HepG2 (cell line): ENCODE results near the gene NBPF1. TPM values are rescaled to one million over a fixed set of nuclear protein-coding genes. Genes with fewer than 3 reads are reported as not detected.
A peak's percentile ranks its signal among the peaks of the same experiment; 100 is the strongest.

Experiments used
- HDAC2 ChIP-seq: sonication (generic); formaldehyde crosslinking; IDR thresholded peaks from 2 replicates; pipeline ENCODE4 v1.4.0; 2020; ENCODE audit warnings: missing genetic modification reagents
- HMGXB3 ChIP-seq: sonication (generic); formaldehyde crosslinking; IDR thresholded peaks from 2 replicates; pipeline ENCODE4 v1.4.0; 2020; ENCODE audit warnings: missing genetic modification reagents, borderline replicate concordance
- KDM6A ChIP-seq: IDR thresholded peaks from 2 replicates; pipeline ENCODE4 v1.6.1; 2016; ENCODE audit warnings: low read depth
- NRL ChIP-seq: sonication (generic); formaldehyde crosslinking; IDR thresholded peaks from 2 replicates; pipeline ENCODE4 v1.5.0; 2020; ENCODE audit warnings: missing genetic modification reagents, mild to moderate bottlenecking, moderate library complexity, borderline replicate concordance
- THAP8 ChIP-seq: sonication (generic); formaldehyde crosslinking; IDR thresholded peaks from 2 replicates; pipeline ENCODE4 v1.5.1; 2020; ENCODE audit warnings: missing genetic modification reagents, mild to moderate bottlenecking, borderline replicate concordance
- TMF1 ChIP-seq: sonication (generic); formaldehyde crosslinking; IDR thresholded peaks from 2 replicates; pipeline ENCODE4 v1.8.1; 2022; ENCODE audit warnings: low read depth, missing genetic modification reagents
- TOE1 ChIP-seq: sonication (generic); formaldehyde crosslinking; IDR thresholded peaks from 2 replicates; pipeline ENCODE4 v1.4.0; 2020; ENCODE audit warnings: mild to moderate bottlenecking, missing genetic modification reagents
- TOPORS ChIP-seq: sonication (generic); formaldehyde crosslinking; IDR thresholded peaks from 2 replicates; pipeline ENCODE4 v1.8.0; 2023; ENCODE audit warnings: mild to moderate bottlenecking, missing genetic modification reagents
- XRCC5 ChIP-seq: fragments of 200-400 bp; formaldehyde crosslinking; optimal IDR thresholded peaks from 2 replicates; pipeline ENCODE3; 2017; ENCODE audit warnings: mild to moderate bottlenecking, low read length
- ZNF160 ChIP-seq: sonication (generic); formaldehyde crosslinking; IDR thresholded peaks from 2 replicates; pipeline ENCODE4 v1.8.0; 2022; ENCODE audit warnings: mild to moderate bottlenecking, inconsistent platforms, missing genetic modification reagents
- ZNF276 ChIP-seq: sonication (generic); formaldehyde crosslinking; IDR thresholded peaks from 2 replicates; pipeline ENCODE4 v1.4.0; 2020; ENCODE audit warnings: mild to moderate bottlenecking, low read depth, missing genetic modification reagents
- ZNF550 ChIP-seq: sonication (generic); formaldehyde crosslinking; IDR thresholded peaks from 2 replicates; pipeline ENCODE4 v1.4.0; 2020; ENCODE audit warnings: mild to moderate bottlenecking, missing genetic modification reagents, borderline replicate concordance
- ZNF552 ChIP-seq: sonication (generic); formaldehyde crosslinking; IDR thresholded peaks from 2 replicates; pipeline ENCODE4 v1.9.0; 2022; ENCODE audit warnings: missing genetic modification reagents, mild to moderate bottlenecking, borderline replicate concordance
- ZNF597 ChIP-seq: sonication (generic); formaldehyde crosslinking; IDR thresholded peaks from 2 replicates; pipeline ENCODE4 v1.5.0; 2020; ENCODE audit warnings: missing genetic modification reagents
- ZNF83 ChIP-seq: sonication (generic); formaldehyde crosslinking; IDR thresholded peaks from 2 replicates; pipeline ENCODE4 v1.4.0; 2020; ENCODE audit warnings: missing genetic modification reagents, mild to moderate bottlenecking, borderline replicate concordance
- polyA plus RNA-seq, 8 experiments: library from polyadenylated mRNA; depleted of rRNA in 3 of 8; stranded (reverse) in 7 of 8; unstranded in 1 of 8; fragments of >200 nt; fragmentation: Illumina TruSeq in 4 of 8; extraction: Trizol in 4 of 8; gene quantifications; 2 replicates each; pipeline versions ENCODE4 v1.2.1 to v1.2.3, GENCODE V29; 2011 to 2016; ENCODE audit warnings: low read depth in 4 of 8, missing spikeins in 1 of 8, mixed read lengths in 1 of 8; ENCODE audit not compliant: insufficient read depth in 1 of 8
- total RNA-seq, 5 experiments: library from RNA; depleted of rRNA; stranded (reverse); fragments of >200 nt; fragmentation: Illumina TruSeq; extraction: Trizol; gene quantifications; 2 replicates each; pipeline ENCODE4 v1.2.3, GENCODE V29; 2016; ENCODE audit warnings: low read depth in 1 of 5

The NBPF1 gene
- total and polyA plus RNA-seq, 2 of the 13 experiments (the other 11 are each of a cell fraction or from before 2014, with no cell fraction given) = 30.3 to 35.6 TPM

GRCh38 chr1:16608838-16609560, 4.4 kb downstream of the NBPF1 start (continued):
- TF ChIP-seq HMGXB3 (CRISPR knock-in tag) (0 out of 2 replicates have a peak, but pooled peaks have one; percentile 21), ZNF160 (CRISPR knock-in tag) (no peak), TOPORS (CRISPR knock-in tag) (no peak), TOE1 (CRISPR knock-in tag) (no peak), THAP8 (no peak), XRCC5 (no peak), TMF1 (CRISPR knock-in tag) (no peak), ZNF550 (CRISPR knock-in tag) (no peak), ZNF552 (no peak), ZNF597 (CRISPR knock-in tag) (no peak), KDM6A (CRISPR knock-in tag) (0 out of 2 replicates have a peak, but pooled peaks have one; percentile 18), ZNF276 (CRISPR knock-in tag) (no peak), NRL (CRISPR knock-in tag) (no peak), HDAC2 (no peak), ZNF83 (CRISPR knock-in tag) (no peak)
